OCI-LY1 (cell line): ENCODE results near the gene GDF10.

ENCODE experiments used
- EZH2 ChIP-seq: fragments of 200-600 bp; sonication (generic), shearing (Covaris generic); IDR thresholded peaks from 2 replicates; pipeline ENCODE4 v1.8.0; 2017; ENCODE audit warnings: borderline replicate concordance, mixed run types, mild to moderate bottlenecking, antibody characterized with exemption, low read length, moderate library complexity, mixed read lengths
- TF ChIP-seq, protein P1 (sequence below): fragments of 200-600 bp; sonication (generic), shearing (Covaris generic); IDR thresholded peaks from 2 replicates; pipeline ENCODE4 v1.5.1; 2017; ENCODE audit warnings: mild to moderate bottlenecking, antibody characterized with exemption, low read length, moderate library complexity, mixed read lengths

DNA sequence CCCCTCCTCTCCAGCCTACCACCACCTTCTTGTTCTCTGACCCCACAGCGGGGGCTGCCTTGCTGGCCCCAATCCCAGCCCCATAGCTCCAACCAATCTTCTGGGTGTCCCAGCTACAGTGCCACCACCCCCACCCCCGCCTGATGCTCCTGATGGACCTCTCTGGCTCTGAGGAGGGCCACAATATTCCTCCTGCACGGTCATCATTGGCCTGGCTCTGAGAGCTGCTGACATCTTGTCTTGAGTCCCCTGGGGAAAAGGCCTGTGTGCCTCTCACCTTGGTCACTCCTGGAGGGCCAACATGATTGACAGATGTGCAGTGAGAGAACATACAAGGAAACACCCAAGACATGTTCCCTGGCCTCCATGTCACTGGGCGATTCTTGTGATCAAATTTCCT, 29.9 kb downstream of the GDF10 start:
- TF ChIP-seq, protein P1, sequence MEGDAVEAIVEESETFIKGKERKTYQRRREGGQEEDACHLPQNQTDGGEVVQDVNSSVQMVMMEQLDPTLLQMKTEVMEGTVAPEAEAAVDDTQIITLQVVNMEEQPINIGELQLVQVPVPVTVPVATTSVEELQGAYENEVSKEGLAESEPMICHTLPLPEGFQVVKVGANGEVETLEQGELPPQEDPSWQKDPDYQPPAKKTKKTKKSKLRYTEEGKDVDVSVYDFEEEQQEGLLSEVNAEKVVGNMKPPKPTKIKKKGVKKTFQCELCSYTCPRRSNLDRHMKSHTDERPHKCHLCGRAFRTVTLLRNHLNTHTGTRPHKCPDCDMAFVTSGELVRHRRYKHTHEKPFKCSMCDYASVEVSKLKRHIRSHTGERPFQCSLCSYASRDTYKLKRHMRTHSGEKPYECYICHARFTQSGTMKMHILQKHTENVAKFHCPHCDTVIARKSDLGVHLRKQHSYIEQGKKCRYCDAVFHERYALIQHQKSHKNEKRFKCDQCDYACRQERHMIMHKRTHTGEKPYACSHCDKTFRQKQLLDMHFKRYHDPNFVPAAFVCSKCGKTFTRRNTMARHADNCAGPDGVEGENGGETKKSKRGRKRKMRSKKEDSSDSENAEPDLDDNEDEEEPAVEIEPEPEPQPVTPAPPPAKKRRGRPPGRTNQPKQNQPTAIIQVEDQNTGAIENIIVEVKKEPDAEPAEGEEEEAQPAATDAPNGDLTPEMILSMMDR, result no peak
- TF ChIP-seq EZH2, result no peak
